ENCODE measurements around the gene SAMD11. TPM values are rescaled to one million over a fixed set of nuclear protein-coding genes. Genes with fewer than 3 reads are reported as not detected.

The SAMD11 gene
- total and polyA plus RNA-seq, 4 donors, result 0.51 to 4.1 (median 1.3) TPM

DNA sequence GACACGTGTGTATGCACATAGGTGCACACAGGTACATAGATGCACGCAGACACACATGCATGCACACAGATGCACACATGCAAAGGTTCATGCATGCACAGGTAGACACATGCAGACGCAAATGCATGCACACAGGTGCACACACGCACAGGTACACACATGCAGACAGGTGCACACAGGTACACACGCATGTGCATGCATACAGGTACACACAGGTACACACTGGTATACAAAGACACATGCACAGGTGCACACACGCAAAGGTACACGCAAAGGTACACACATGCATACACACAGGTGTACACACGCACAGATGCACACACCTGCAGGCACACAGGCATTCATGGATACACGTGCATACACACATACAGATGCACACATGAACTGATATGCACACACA lies 26.5 kb downstream of the SAMD11 start:
- WGBS, result 96% methylated on average over 9 of the region's 9 CpGs
- Histone ChIP-seq H3K27ac (ENCODE audit: low read depth in 1 of 2, low read length in 2 of 2) (no peak overlapping the region), H3K27me3 (ENCODE audit: control insufficient read depth in 4 of 4, insufficient read depth in 4 of 4, low read length in 3 of 4) (no peaks in the 10 kb centered on the region), H3K9ac (ENCODE audit: low read depth in 1 of 2, low read length in 2 of 2) (no peak overlapping the region), H3K4me3 (ENCODE audit: low read depth in 1 of 3, low read length in 3 of 3) (no peak overlapping the region), H3K36me3 (ENCODE audit: control insufficient read depth in 4 of 4, insufficient read depth in 3 of 4, low read depth in 1 of 4, low read length in 3 of 4) (peaks cover 21 to 95% (median 32%) of the 10 kb centered on the region in 4 donors), H3K4me1 (ENCODE audit: control insufficient read depth in 4 of 4, insufficient read depth in 4 of 4, low read length in 3 of 4) (no peaks in the 10 kb centered on the region), H3K9me3 (ENCODE audit: control insufficient read depth in 4 of 4, low read length in 3 of 4) (no peaks in the 10 kb centered on the region)
- no peak for DNase-seq (ENCODE audit: low spot score)
- TF ChIP-seq EGR1 (IDR thresholded peaks at IDR 0.05; ENCODE audit: low read depth in 2 of 2), result no peak
- TF ChIP-seq YY1 (IDR thresholded peaks at IDR 0.05), result no peak
- no peak for TF ChIP-seq SP1 (IDR thresholded peaks at IDR 0.05)
- TF ChIP-seq HNF4A (conservative IDR thresholded peaks at IDR 0.05), result no peak
- TF ChIP-seq FOXA1 (IDR thresholded peaks at IDR 0.05), result no peak
- TF ChIP-seq TAF1 (conservative IDR thresholded peaks at IDR 0.05), result no peak
- no peak for TF ChIP-seq REST (IDR thresholded peaks at IDR 0.05)
- TF ChIP-seq RAD21 (IDR thresholded peaks at IDR 0.05), result no peak
- no peak for TF ChIP-seq FOXA2 (IDR thresholded peaks at IDR 0.05)
- no peak for TF ChIP-seq ZBTB33 (IDR thresholded peaks at IDR 0.05)
- no peak for TF ChIP-seq RXRA (IDR thresholded peaks at IDR 0.05)
- TF ChIP-seq, protein P1, sequence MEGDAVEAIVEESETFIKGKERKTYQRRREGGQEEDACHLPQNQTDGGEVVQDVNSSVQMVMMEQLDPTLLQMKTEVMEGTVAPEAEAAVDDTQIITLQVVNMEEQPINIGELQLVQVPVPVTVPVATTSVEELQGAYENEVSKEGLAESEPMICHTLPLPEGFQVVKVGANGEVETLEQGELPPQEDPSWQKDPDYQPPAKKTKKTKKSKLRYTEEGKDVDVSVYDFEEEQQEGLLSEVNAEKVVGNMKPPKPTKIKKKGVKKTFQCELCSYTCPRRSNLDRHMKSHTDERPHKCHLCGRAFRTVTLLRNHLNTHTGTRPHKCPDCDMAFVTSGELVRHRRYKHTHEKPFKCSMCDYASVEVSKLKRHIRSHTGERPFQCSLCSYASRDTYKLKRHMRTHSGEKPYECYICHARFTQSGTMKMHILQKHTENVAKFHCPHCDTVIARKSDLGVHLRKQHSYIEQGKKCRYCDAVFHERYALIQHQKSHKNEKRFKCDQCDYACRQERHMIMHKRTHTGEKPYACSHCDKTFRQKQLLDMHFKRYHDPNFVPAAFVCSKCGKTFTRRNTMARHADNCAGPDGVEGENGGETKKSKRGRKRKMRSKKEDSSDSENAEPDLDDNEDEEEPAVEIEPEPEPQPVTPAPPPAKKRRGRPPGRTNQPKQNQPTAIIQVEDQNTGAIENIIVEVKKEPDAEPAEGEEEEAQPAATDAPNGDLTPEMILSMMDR (IDR thresholded peaks at IDR 0.05; ENCODE audit: low read depth, low read length, missing input control), result no peak
- no peak for TF ChIP-seq HNF4G (IDR thresholded peaks at IDR 0.05)

DNA sequence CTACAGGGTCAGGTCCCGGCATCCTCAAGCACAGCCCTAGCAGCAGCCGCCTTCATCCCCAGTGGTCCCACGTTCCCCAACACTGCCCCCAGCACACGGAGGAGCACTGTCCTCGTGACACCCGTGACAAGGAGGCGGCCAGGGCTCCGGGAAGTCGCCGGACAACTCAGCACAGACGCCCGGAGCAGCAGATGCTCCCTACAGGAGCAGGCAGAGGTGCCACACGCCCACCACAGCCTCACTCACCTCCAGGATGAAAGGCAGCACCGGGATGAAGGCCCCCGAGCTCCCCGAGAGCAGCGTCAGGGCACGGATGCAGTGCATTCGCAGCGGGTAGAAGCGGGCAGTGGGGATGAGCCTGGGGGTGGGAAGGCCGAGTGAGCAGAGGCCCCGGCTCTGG lies 27.2 kb downstream of the SAMD11 start:
- whole genome bisulfite sequencing, result 96% methylated on average over 23 of the region's 23 CpGs
- Histone ChIP-seq H3K4me1 (ENCODE audit: control insufficient read depth in 4 of 4, insufficient read depth in 4 of 4, low read length in 3 of 4) (no peaks in the 10 kb centered on the region), H3K9me3 (ENCODE audit: control insufficient read depth in 4 of 4, low read length in 3 of 4) (no peaks in the 10 kb centered on the region), H3K36me3 (ENCODE audit: control insufficient read depth in 4 of 4, insufficient read depth in 3 of 4, low read depth in 1 of 4, low read length in 3 of 4) (peaks cover 26 to 95% (median 35%) of the 10 kb centered on the region in 4 donors), H3K9ac (ENCODE audit: low read depth in 1 of 2, low read length in 2 of 2) (no peak overlapping the region), H3K27me3 (ENCODE audit: control insufficient read depth in 4 of 4, insufficient read depth in 4 of 4, low read length in 3 of 4) (no peaks in the 10 kb centered on the region), H3K4me3 (ENCODE audit: low read depth in 1 of 3, low read length in 3 of 3) (no peak overlapping the region), H3K27ac (ENCODE audit: low read depth in 1 of 2, low read length in 2 of 2) (no peak overlapping the region)
- no peak for DNase-seq (ENCODE audit: low spot score)
- TF ChIP-seq REST (IDR thresholded peaks at IDR 0.05) (no peak), HNF4A (conservative IDR thresholded peaks at IDR 0.05) (no peak), YY1 (IDR thresholded peaks at IDR 0.05) (no peak), GABPA (IDR thresholded peaks at IDR 0.05 in 1 of 2, conservative IDR thresholded peaks at IDR 0.05 in 1 of 2) (no peak)
